Lower leg skin (tissue), 4 donors: Measurements from ENCODE around the gene GPR157. TPM values are rescaled to one million over a fixed set of nuclear protein-coding genes. Genes with fewer than 3 reads are reported as not detected.

Experiments used
- DNase-seq, 2 donors: peaks; one replicate each; pipeline ENCODE4 v3.0.0-alpha.2; 2019; ENCODE audit warnings: low spot score in 2 of 2
- H3K4me3 ChIP-seq: fragments of 200-600 bp; sonication (generic); 2 replicates; pipeline ENCODE4 v1.5.1; 2017; ENCODE audit warnings: mild to moderate bottlenecking, low read depth; ENCODE audit not compliant: poor library complexity, severe bottlenecking
- POLR2A ChIP-seq, 2 donors: fragments of 450-650 bp; IDR thresholded peaks; one replicate each; pipeline ENCODE4 v1.6.1; 2016 to 2017; ENCODE audit warnings: antibody characterized with exemption in 2 of 2, mild to moderate bottlenecking in 1 of 2, moderate library complexity in 1 of 2
- WGBS, 2 donors: methylation state at CpG; one replicate each; pipeline ENCODE4 v1.1.5; 2018; 5-methylcytosine and 5-hydroxymethylcytosine counted together
- intact Hi-C: fragments of 100-400 bp; cut with DNase I; formaldehyde crosslinking; loops from one replicate; pipeline ENCODE4 v1.15.0; 2023; ENCODE audit warnings: low total_unique reads
- total RNA-seq, 4 donors: library from RNA; depleted of rRNA; stranded (reverse); fragments of >200 nt; gene quantifications; one replicate each; pipeline ENCODE4 v1.1.0, GENCODE V29; 2016
- TF ChIP-seq, protein P1 (sequence below), 3 donors: fragments of 450-650 bp; IDR thresholded peaks; one replicate each; pipeline ENCODE4 v1.5.1; 2016; ENCODE audit warnings: antibody characterized with exemption in 3 of 3, mild to moderate bottlenecking in 3 of 3, moderate library complexity in 2 of 3

GPR157 gene
- total RNA-seq, 4 donors from 2014 or later: 49.5 to 95.7 (median 60.8) TPM

DNA sequence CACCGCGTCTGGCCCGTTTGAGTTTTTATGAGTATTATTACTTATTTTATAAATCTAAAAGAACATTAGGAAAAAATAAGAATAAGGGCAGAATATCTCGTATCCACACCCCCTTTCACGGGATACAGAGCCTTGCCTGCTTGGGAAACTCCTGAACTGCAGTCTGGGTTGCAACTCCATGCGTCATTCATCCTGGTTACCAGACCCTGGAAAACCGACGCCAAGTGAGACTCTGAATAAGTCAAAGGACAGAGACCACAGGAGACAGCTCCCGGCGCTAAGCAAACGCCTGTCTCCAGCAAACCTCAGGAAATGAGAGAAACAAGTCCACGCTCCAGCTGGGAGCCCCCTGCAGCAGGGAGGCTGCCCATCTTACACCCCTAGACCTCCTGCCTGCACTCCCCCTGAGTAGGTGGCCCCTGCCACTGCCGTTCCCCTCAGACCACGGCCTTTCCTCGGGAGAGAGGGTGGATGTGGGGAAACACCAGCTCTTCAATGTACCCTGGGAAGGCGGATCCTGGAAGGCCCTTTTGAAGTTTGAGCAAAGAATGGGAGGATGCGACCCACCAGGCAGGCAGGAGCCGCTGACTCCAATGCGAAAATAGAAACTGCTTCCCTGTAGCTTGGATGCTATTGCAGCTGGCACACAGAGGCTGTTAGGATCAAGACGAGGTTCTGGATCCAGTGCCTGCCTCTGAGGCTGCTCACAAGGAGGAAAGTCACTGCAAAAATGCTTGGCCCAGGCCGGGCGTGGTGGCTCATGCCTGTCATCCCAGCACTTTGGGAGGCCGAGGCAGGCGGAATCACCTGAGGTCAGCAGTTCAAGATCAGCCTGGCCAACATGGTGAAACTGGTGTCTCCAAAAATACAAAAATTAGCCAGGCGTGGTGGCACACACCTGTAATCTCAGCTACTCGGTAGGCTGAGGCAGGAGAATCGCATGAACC, 37.7 kb upstream of the GPR157 start:
- no peak for DNase-seq
- WGBS, 2 donors: 78 to 84% methylated on average over 24 to 27 of the region's 27 CpGs
- TF ChIP-seq, protein P1, sequence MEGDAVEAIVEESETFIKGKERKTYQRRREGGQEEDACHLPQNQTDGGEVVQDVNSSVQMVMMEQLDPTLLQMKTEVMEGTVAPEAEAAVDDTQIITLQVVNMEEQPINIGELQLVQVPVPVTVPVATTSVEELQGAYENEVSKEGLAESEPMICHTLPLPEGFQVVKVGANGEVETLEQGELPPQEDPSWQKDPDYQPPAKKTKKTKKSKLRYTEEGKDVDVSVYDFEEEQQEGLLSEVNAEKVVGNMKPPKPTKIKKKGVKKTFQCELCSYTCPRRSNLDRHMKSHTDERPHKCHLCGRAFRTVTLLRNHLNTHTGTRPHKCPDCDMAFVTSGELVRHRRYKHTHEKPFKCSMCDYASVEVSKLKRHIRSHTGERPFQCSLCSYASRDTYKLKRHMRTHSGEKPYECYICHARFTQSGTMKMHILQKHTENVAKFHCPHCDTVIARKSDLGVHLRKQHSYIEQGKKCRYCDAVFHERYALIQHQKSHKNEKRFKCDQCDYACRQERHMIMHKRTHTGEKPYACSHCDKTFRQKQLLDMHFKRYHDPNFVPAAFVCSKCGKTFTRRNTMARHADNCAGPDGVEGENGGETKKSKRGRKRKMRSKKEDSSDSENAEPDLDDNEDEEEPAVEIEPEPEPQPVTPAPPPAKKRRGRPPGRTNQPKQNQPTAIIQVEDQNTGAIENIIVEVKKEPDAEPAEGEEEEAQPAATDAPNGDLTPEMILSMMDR (IDR thresholded peaks at IDR 0.05): no peak
- TF ChIP-seq POLR2A (IDR thresholded peaks at IDR 0.05): no peak
- H3K4me3 ChIP-seq: no peak overlapping the region
- intact Hi-C loops: no loop called here

DNA sequence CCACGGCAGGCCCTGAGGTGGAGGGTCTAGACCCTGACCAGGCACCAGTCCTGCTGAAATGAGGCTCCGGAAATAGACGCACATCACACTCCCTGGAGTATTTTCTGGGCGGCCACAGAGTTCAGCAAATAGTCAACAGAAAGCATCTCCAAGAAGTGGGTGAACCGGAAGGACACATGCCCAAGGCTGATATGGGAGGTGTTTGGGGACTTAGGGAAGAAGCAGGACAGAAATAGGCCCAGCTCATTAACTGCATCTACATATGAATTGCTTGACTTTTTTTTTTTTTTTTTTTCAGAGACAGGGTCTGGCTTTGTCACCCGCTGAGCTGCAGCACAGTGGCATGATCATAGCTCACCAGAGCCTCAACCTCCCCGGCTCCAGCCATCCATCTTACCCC, 36.5 kb upstream of the GPR157 start:
- intact Hi-C loops: no loop called here
- WGBS, 2 donors: 85 to 89% methylated on average over 7 of the region's 7 CpGs
- no peak for DNase-seq
- H3K4me3 ChIP-seq: no peak overlapping the region
- TF ChIP-seq, protein P1 (IDR thresholded peaks at IDR 0.05): no peak

DNA sequence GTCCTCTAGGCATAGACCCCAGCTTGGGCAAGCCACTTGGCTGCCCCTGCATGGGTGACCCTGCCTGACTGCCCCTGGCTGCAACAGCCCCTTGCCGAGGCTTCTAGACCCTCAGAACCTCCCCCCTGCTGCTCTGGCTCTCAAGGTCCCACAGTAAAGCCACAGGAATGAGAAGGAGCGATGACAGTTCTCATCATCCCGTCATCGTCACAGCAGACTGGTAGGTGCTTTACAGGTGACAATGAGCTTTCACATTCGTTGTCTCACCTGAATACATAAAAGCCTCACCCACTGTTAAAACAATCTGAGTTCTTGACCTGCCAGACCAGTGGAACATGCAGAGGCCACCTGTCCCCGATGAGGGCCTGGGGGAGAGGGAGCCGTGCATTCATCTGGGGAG, 36.0 kb upstream of the GPR157 start:
- intact Hi-C loops: no loop called here
- 73 to 79% methylated on average over 7 of the region's 7 CpGs for WGBS, 2 donors
- TF ChIP-seq, protein P1 (IDR thresholded peaks at IDR 0.05): no peak
- TF ChIP-seq POLR2A (IDR thresholded peaks at IDR 0.05): no peak
- no peak for DNase-seq
- H3K4me3 ChIP-seq: no peak overlapping the region

DNA sequence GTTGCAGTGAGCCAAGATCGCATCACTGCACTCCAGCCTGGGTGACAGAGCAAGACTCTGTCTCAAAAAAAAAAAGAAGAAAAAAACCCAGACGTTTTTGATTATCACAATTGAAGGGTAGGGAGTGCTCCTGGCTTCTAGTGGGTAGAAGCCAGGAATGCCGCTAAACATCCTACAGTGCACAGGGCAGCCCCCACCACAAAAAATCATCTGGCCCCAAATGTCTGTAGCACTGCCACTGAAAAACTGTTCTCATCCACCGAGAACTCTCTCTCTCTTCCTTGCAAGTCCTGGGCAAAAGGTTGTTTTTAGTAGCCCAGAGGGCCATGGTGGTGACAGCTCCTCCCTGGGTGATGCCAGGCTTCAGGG, 35.6 kb upstream of the GPR157 start:
- TF ChIP-seq, protein P1 (IDR thresholded peaks at IDR 0.05): no peak
- no peak for TF ChIP-seq POLR2A (IDR thresholded peaks at IDR 0.05)
- DNase-seq: no peak
- H3K4me3 ChIP-seq: no peak overlapping the region
- intact Hi-C loops: no loop called here
- WGBS, 2 donors: 49 to 51% methylated on average over 4 of the region's 4 CpGs

DNA sequence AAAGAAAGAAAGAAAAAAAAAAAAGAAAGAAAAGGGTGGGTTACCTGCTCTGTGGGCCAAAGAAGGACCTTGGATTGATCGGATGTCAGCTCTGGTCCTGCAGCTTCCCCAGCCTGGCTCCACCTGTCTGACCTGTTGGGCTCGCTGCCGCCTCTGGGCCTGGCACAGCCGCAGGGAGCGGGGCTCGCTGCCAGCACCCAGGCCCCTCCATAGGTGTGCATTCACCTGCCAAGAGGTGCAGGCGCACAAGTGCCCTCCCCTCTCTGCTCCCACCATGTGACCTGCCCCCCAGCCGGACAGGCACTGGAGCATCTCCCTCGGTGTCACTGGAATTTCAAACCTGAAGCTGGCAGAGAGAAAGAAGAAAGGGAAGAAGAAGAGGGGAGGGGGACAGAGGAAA, 33.1 kb upstream of the GPR157 start:
- no peak overlapping the region for H3K4me3 ChIP-seq
- intact Hi-C loops: no loop called here
- TF ChIP-seq POLR2A (IDR thresholded peaks at IDR 0.05): no peak
- TF ChIP-seq, protein P1 (IDR thresholded peaks at IDR 0.05): no peak
- 51 to 70% methylated on average over 7 of the region's 9 CpGs for WGBS, 2 donors
- no peak for DNase-seq
